ENCODE data around the gene HMGN3.

HMGN3 gene

DNA sequence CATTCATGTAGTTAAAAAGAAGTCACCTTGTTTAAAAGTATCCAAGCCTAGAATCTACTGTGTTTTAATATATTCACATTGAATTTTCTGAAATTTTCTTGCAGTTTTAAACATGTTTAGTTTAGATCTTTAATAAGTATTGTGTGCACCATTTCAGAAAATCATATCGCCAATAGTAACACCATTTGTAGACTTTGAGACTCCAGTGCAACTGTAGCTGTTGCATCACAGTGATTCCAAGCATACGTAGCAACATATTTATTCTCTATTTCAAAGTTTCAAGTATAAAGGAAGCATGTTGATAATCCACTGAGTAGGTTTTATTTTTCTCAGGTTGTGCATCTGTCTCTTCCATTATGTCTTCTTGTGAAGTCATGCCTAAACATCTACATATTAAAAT, 46.4 kb downstream of the HMGN3 start:
- CTCF ChIA-PET: no interaction called here
- H3K9me3 ChIP-seq (ENCODE audit: control extremely low read depth in 1 of 5, control insufficient read depth in 4 of 5, insufficient read depth in 2 of 5, low read depth in 1 of 5, low read length in 4 of 5): peaks cover 0 to 15% (median 7%) of the 10 kb centered on the region in 5 experiments
- no peaks in the 10 kb centered on the region for H3K4me1 ChIP-seq (ENCODE audit: control extremely low read depth in 1 of 4, control insufficient read depth in 4 of 4, insufficient read depth in 4 of 4, low read length in 3 of 4)
- H3K4me3 ChIP-seq (ENCODE audit: control insufficient read depth in 1 of 7, extremely low read depth in 1 of 7, insufficient read depth in 4 of 7, low read depth in 2 of 7, low read length in 6 of 7): no peak overlapping the region
- 100% methylated on average over 1 of the region's 2 CpGs for WGBS (ENCODE audit: insufficient coverage)
- no peak overlapping the region for H3K27ac ChIP-seq (ENCODE audit: insufficient read depth in 1 of 2, low read depth in 1 of 2, low read length in 2 of 2, poor library complexity in 1 of 2, severe bottlenecking in 2 of 2)
- POLR2A ChIA-PET: no interaction called here
- no peak for DNase-seq
- H3K27me3 ChIP-seq (replicated peaks in 2 of 5; ENCODE audit: control insufficient read depth in 4 of 5, insufficient read depth in 5 of 5, low read length in 4 of 5): peaks cover 0 to 2% (median 0%) of the 10 kb centered on the region in 5 experiments
- H3K36me3 ChIP-seq (ENCODE audit: control insufficient read depth in 4 of 4, insufficient read depth in 4 of 4, low read length in 3 of 4): no peaks in the 10 kb centered on the region

DNA sequence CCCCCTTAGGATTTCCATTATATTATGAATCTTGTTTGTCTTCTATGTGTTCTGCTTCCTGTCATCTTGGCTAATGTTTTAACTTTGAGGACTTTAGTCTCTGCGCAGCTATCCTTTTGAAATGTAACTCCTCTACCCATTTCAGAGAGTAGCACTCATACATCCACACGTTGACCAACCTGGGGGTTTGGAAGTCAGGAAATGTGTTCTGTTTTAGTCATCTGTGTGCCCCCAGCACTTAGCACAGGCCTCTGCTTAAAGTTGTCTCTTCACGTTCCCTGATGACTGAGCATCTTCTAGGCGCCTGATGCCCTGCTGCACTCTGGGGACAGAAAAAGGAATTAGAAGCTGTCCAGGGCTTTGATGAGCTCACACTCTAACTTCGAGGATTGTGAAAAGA, 47.9 kb downstream of the HMGN3 start:
- H3K4me3 ChIP-seq (ENCODE audit: control insufficient read depth in 1 of 7, extremely low read depth in 1 of 7, insufficient read depth in 4 of 7, low read depth in 2 of 7, low read length in 6 of 7): no peak overlapping the region
- ChIA-PET CTCF (no interaction called here), POLR2A (no interaction called here)
- H3K27ac ChIP-seq (ENCODE audit: insufficient read depth in 1 of 2, low read depth in 1 of 2, low read length in 2 of 2, poor library complexity in 1 of 2, severe bottlenecking in 2 of 2): no peak overlapping the region
- DNase-seq: no peak
- 95% methylated on average over 3 of the region's 5 CpGs for WGBS (ENCODE audit: insufficient coverage)
- no peaks in the 10 kb centered on the region for H3K4me1 ChIP-seq (ENCODE audit: control extremely low read depth in 1 of 4, control insufficient read depth in 4 of 4, insufficient read depth in 4 of 4, low read length in 3 of 4)
- H3K27me3 ChIP-seq (replicated peaks in 2 of 5; ENCODE audit: control insufficient read depth in 4 of 5, insufficient read depth in 5 of 5, low read length in 4 of 5): peaks cover 0 to 4% (median 0%) of the 10 kb centered on the region in 5 experiments
- no peaks in the 10 kb centered on the region for H3K36me3 ChIP-seq (ENCODE audit: control insufficient read depth in 4 of 4, insufficient read depth in 4 of 4, low read length in 3 of 4)
- H3K9me3 ChIP-seq (ENCODE audit: control extremely low read depth in 1 of 5, control insufficient read depth in 4 of 5, insufficient read depth in 2 of 5, low read depth in 1 of 5, low read length in 4 of 5): peaks cover 0 to 8% (median 7%) of the 10 kb centered on the region in 5 experiments

DNA sequence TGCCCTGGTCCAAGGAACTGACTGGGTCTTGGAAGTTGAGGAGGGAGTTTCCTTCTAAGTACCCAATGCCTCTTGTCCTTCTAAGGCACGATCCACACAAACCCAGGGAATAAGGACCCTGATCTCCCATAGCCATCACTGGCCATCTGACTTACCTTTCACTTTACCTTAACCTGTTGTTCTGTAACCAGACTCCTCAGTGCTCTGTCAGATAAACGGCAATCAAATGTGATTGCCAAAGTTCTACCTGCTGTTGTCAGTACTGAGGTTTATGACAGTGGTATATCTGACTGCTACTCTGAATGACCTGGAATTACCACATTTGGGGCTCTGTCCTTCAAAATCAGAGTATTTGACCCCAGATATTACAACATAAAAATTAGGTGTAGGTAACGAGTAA, 49.8 kb downstream of the HMGN3 start:
- 90% methylated on average over 2 of the region's 3 CpGs for WGBS (ENCODE audit: insufficient coverage)
- no peaks in the 10 kb centered on the region for H3K36me3 ChIP-seq (ENCODE audit: control insufficient read depth in 4 of 4, insufficient read depth in 4 of 4, low read length in 3 of 4)
- H3K9me3 ChIP-seq (ENCODE audit: control extremely low read depth in 1 of 5, control insufficient read depth in 4 of 5, insufficient read depth in 2 of 5, low read depth in 1 of 5, low read length in 4 of 5): no peaks in the 10 kb centered on the region
- no peak overlapping the region for H3K27ac ChIP-seq (ENCODE audit: insufficient read depth in 1 of 2, low read depth in 1 of 2, low read length in 2 of 2, poor library complexity in 1 of 2, severe bottlenecking in 2 of 2)
- POLR2A ChIA-PET: no interaction called here
- H3K4me1 ChIP-seq (ENCODE audit: control extremely low read depth in 1 of 4, control insufficient read depth in 4 of 4, insufficient read depth in 4 of 4, low read length in 3 of 4): no peaks in the 10 kb centered on the region
- H3K27me3 ChIP-seq (replicated peaks in 2 of 5; ENCODE audit: control insufficient read depth in 4 of 5, insufficient read depth in 5 of 5, low read length in 4 of 5): peaks cover 0 to 6% (median 0%) of the 10 kb centered on the region in 5 experiments
- CTCF ChIA-PET: no interaction called here
- no peak overlapping the region for H3K4me3 ChIP-seq (ENCODE audit: control insufficient read depth in 1 of 7, extremely low read depth in 1 of 7, insufficient read depth in 4 of 7, low read depth in 2 of 7, low read length in 6 of 7)
- DNase-seq: no peak

DNA sequence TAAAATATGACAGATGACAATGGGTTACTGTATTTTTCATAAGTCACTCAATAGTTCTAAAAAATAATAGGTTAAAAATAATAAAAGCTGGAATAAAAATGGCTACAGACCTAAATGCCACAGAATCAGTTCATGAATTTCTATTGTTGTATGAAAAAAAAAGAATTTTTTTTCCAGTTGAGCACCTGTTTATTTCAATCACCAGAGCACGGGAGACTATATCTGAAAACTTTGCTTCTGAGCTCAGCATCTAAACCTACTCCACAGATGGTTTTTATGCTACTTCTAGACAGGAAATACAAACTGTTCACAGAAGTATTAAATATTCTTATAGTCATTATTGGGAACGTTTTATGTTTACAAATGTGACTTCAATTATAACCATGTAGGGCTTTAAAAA, 50.4 kb downstream of the HMGN3 start:
- Histone ChIP-seq H3K36me3 (ENCODE audit: control insufficient read depth in 4 of 4, insufficient read depth in 4 of 4, low read length in 3 of 4) (no peaks in the 10 kb centered on the region), H3K4me1 (ENCODE audit: control extremely low read depth in 1 of 4, control insufficient read depth in 4 of 4, insufficient read depth in 4 of 4, low read length in 3 of 4) (no peaks in the 10 kb centered on the region), H3K9me3 (ENCODE audit: control extremely low read depth in 1 of 5, control insufficient read depth in 4 of 5, insufficient read depth in 2 of 5, low read depth in 1 of 5, low read length in 4 of 5) (no peaks in the 10 kb centered on the region), H3K27me3 (replicated peaks in 2 of 5; ENCODE audit: control insufficient read depth in 4 of 5, insufficient read depth in 5 of 5, low read length in 4 of 5) (peaks cover 0 to 6% (median 0%) of the 10 kb centered on the region in 5 experiments), H3K27ac (ENCODE audit: insufficient read depth in 1 of 2, low read depth in 1 of 2, low read length in 2 of 2, poor library complexity in 1 of 2, severe bottlenecking in 2 of 2) (no peak overlapping the region), H3K4me3 (ENCODE audit: control insufficient read depth in 1 of 7, extremely low read depth in 1 of 7, insufficient read depth in 4 of 7, low read depth in 2 of 7, low read length in 6 of 7) (no peak overlapping the region)
- DNase-seq: no peak
- ChIA-PET CTCF (no interaction called here), POLR2A (no interaction called here)
- no CpG with 5 or more reads among the region's 2 CpGs for WGBS (ENCODE audit: insufficient coverage)

DNA sequence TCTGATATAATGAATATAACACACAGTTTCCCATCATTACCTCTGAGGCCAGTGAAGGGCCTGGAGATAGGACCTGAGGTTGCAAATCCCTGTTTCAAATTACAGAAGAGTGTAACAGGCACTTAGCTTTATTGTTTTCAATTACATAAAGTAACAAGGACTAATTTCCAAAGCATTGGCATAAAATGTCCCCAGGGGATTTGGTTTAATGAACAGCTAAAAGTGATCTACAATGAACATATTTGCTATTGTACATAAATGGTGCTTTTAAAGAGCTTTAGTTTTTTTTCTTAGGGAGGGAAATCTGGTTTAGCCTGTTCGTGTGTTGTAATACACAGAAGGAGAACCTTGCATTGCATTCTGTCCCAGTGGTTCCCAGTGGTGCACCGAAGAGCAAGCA, 54.4 kb downstream of the HMGN3 start:
- no peak overlapping the region for H3K27ac ChIP-seq (ENCODE audit: insufficient read depth in 1 of 2, low read depth in 1 of 2, low read length in 2 of 2, poor library complexity in 1 of 2, severe bottlenecking in 2 of 2)
- ChIA-PET CTCF (no interaction called here), POLR2A (no interaction called here)
- H3K4me1 ChIP-seq (ENCODE audit: control extremely low read depth in 1 of 4, control insufficient read depth in 4 of 4, insufficient read depth in 4 of 4, low read length in 3 of 4): no peaks in the 10 kb centered on the region
- no peak overlapping the region for H3K4me3 ChIP-seq (ENCODE audit: control insufficient read depth in 1 of 7, extremely low read depth in 1 of 7, insufficient read depth in 4 of 7, low read depth in 2 of 7, low read length in 6 of 7)
- peaks cover 0 to 6% (median 0%) of the 10 kb centered on the region in 5 experiments for H3K27me3 ChIP-seq (replicated peaks in 2 of 5; ENCODE audit: control insufficient read depth in 4 of 5, insufficient read depth in 5 of 5, low read length in 4 of 5)
- peaks cover 0 to 4% (median 0%) of the 10 kb centered on the region in 5 experiments for H3K9me3 ChIP-seq (ENCODE audit: control extremely low read depth in 1 of 5, control insufficient read depth in 4 of 5, insufficient read depth in 2 of 5, low read depth in 1 of 5, low read length in 4 of 5)
- DNase-seq: no peak
- WGBS (ENCODE audit: insufficient coverage): 86% methylated on average over 2 of the region's 2 CpGs
- no peaks in the 10 kb centered on the region for H3K36me3 ChIP-seq (ENCODE audit: control insufficient read depth in 4 of 4, insufficient read depth in 4 of 4, low read length in 3 of 4)

DNA sequence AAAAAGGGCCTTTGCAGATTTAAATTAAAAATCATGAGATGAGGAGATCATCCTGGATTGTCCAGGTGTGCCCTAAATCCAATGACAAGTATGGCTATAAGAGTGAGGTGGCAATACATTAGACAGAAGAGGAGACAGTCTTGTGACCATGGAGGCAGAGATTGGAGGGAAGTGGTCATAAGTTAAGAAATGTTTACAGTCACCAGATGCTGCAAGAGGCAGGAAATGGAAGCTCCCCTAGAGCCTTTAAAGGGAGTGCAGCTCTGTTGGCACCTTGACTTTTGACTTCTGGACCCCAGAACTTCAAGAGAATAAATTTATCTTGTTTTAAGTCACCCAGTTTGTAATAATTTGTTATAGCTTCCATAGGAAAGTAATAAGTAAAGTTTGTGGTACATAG, 61.1 kb downstream of the HMGN3 start:
- Histone ChIP-seq H3K4me1 (ENCODE audit: control extremely low read depth in 1 of 4, control insufficient read depth in 4 of 4, insufficient read depth in 4 of 4, low read length in 3 of 4) (no peaks in the 10 kb centered on the region), H3K9me3 (ENCODE audit: control extremely low read depth in 1 of 5, control insufficient read depth in 4 of 5, insufficient read depth in 2 of 5, low read depth in 1 of 5, low read length in 4 of 5) (peaks cover 0 to 8% (median 0%) of the 10 kb centered on the region in 5 experiments), H3K36me3 (ENCODE audit: control insufficient read depth in 4 of 4, insufficient read depth in 4 of 4, low read length in 3 of 4) (no peaks in the 10 kb centered on the region), H3K27ac (ENCODE audit: insufficient read depth in 1 of 2, low read depth in 1 of 2, low read length in 2 of 2, poor library complexity in 1 of 2, severe bottlenecking in 2 of 2) (no peak overlapping the region), H3K27me3 (replicated peaks in 2 of 5; ENCODE audit: control insufficient read depth in 4 of 5, insufficient read depth in 5 of 5, low read length in 4 of 5) (no peaks in the 10 kb centered on the region), H3K4me3 (ENCODE audit: control insufficient read depth in 1 of 7, extremely low read depth in 1 of 7, insufficient read depth in 4 of 7, low read depth in 2 of 7, low read length in 6 of 7) (no peak overlapping the region)
- ChIA-PET POLR2A (no interaction called here), CTCF (no interaction called here)
- DNase-seq: peak in 1 of 3 donors; percentile 7

DNA sequence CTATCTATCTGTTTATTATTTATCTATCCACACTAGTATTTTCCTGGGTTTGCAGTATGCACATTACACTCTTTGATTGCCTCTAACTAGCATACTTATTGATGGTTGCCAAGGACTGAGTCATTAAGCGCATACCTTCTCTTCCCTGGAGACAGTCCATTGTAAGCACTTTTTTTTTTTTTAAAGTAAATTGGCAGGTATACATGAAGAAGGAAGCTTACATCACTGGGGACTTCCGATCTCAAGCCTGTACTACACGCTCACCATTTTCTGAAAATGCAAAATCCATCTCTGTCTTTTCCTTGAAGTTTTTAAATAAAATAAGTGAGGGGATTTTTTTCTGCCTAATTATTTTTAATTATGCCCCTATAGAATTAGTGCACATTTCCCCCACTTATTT, 63.5 kb downstream of the HMGN3 start:
- peaks cover 0 to 4% (median 0%) of the 10 kb centered on the region in 5 experiments for H3K9me3 ChIP-seq (ENCODE audit: control extremely low read depth in 1 of 5, control insufficient read depth in 4 of 5, insufficient read depth in 2 of 5, low read depth in 1 of 5, low read length in 4 of 5)
- H3K27ac ChIP-seq (ENCODE audit: insufficient read depth in 1 of 2, low read depth in 1 of 2, low read length in 2 of 2, poor library complexity in 1 of 2, severe bottlenecking in 2 of 2): no peak overlapping the region
- H3K4me3 ChIP-seq (ENCODE audit: control insufficient read depth in 1 of 7, extremely low read depth in 1 of 7, insufficient read depth in 4 of 7, low read depth in 2 of 7, low read length in 6 of 7): no peak overlapping the region
- no peaks in the 10 kb centered on the region for H3K4me1 ChIP-seq (ENCODE audit: control extremely low read depth in 1 of 4, control insufficient read depth in 4 of 4, insufficient read depth in 4 of 4, low read length in 3 of 4)
- WGBS (ENCODE audit: insufficient coverage): no CpG with 5 or more reads among the region's 3 CpGs
- no peak for DNase-seq
- no peaks in the 10 kb centered on the region for H3K36me3 ChIP-seq (ENCODE audit: control insufficient read depth in 4 of 4, insufficient read depth in 4 of 4, low read length in 3 of 4)
- CTCF ChIA-PET: no interaction called here
- no peaks in the 10 kb centered on the region for H3K27me3 ChIP-seq (replicated peaks in 2 of 5; ENCODE audit: control insufficient read depth in 4 of 5, insufficient read depth in 5 of 5, low read length in 4 of 5)
- POLR2A ChIA-PET: no interaction called here

Data from common myeloid progenitor, CD34-positive (primary cell).